ENCODE data around the gene CLEC2L.

DNA sequence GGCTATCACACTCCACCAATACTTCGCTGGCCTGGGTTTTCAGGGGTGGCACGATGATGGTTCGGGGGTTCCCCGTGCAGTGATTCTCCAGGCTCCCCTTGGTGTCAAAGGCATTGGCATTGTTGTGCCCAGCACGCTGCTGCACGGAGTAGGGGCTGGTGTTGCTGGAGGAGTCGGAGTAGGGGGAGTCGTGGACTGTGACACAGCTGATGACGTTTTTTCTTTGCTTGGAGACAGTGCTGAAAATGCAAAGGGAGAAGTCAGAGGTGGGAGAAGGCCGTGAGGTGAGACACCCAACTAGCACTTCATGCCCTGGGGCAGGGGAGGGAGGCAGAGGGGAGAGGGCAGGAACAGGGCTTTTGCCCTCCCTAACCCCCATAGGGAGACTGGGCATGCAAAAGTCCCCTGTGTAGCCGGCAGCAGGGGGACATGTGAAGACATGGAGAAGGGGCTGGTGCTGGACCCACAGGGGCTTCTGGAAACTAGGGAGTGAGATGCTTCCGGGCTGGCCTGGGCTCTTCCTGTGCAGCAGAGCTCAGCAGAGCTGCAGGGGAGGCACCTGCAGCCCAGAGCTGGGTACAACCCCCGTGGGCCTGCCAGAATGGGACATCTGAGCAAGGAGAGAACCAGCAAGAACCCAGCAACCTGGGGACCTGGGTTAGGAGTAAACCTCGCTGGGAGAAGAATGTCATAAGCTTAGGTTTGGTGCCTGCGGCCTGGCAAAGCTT, 60.5 kb downstream of the CLEC2L start:
- TF ChIP-seq, protein P1, sequence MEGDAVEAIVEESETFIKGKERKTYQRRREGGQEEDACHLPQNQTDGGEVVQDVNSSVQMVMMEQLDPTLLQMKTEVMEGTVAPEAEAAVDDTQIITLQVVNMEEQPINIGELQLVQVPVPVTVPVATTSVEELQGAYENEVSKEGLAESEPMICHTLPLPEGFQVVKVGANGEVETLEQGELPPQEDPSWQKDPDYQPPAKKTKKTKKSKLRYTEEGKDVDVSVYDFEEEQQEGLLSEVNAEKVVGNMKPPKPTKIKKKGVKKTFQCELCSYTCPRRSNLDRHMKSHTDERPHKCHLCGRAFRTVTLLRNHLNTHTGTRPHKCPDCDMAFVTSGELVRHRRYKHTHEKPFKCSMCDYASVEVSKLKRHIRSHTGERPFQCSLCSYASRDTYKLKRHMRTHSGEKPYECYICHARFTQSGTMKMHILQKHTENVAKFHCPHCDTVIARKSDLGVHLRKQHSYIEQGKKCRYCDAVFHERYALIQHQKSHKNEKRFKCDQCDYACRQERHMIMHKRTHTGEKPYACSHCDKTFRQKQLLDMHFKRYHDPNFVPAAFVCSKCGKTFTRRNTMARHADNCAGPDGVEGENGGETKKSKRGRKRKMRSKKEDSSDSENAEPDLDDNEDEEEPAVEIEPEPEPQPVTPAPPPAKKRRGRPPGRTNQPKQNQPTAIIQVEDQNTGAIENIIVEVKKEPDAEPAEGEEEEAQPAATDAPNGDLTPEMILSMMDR (IDR thresholded peaks at IDR 0.05) = no peak
- no peak for TF ChIP-seq EP300 (IDR thresholded peaks at IDR 0.05)
